IMR-90 (cell line): ENCODE measurements around the gene FRK. TPM values are rescaled to one million over a fixed set of nuclear protein-coding genes. Genes with fewer than 3 reads are reported as not detected.

Experiments used
- ATAC-seq: fragments of 200-7000 bp; cut with Tn5 transposase; 2 replicates; pipeline ENCODE4 v1.9.1; 2020; ENCODE audit warnings: low read depth, mild to moderate bottlenecking, moderate library complexity
- BruUV-seq: library from RNA; stranded (reverse); fragments of 400-500 nt; replicated peaks from 2 replicates; lab custom pipeline; 2021; lab: Mats Ljungman, UMichigan
- CTCF ChIA-PET: fragments of 300-600 bp; formaldehyde crosslinking; extraction: SDS; loops from one replicate; lab custom pipeline; 2021; ENCODE audit warnings: antibody characterized with exemption; lab: Yijun Ruan, JAX
- POLR2A ChIA-PET: fragments of 300-600 bp; sonication (Branson Sonifier 250); formaldehyde crosslinking; loops from one replicate; lab custom pipeline; 2022; ENCODE audit warnings: antibody characterized with exemption; ENCODE audit not compliant: unreplicated experiment; lab: Charles Lee
- DNase-seq: peaks from one replicate; pipeline ENCODE4 v3.0.0; 2013
- H2AFZ ChIP-seq: replicated peaks from 2 replicates; pipeline ENCODE3; 2013; ENCODE audit warnings: low read length, mild to moderate bottlenecking; ENCODE audit not compliant: poor library complexity
- H2AK5ac ChIP-seq: 2 replicates; pipeline ENCODE4 v1.6.1; 2013; ENCODE audit warnings: low read depth, low read length, inconsistent platforms
- H2AK9ac ChIP-seq: replicated peaks from 2 replicates; pipeline ENCODE3; 2013; ENCODE audit warnings: mild to moderate bottlenecking, low read depth, low read length, moderate library complexity; ENCODE audit not compliant: poor library complexity
- H2BK120ac ChIP-seq: 2 replicates; pipeline ENCODE4 v1.6.1; 2013; ENCODE audit warnings: low read depth, low read length, inconsistent platforms
- H2BK15ac ChIP-seq: 3 replicates; pipeline ENCODE4 v1.6.1; 2013; ENCODE audit warnings: low read depth, low read length, inconsistent platforms
- H2BK20ac ChIP-seq: 2 replicates; pipeline ENCODE4 v1.6.1; 2013; ENCODE audit warnings: low read depth, mild to moderate bottlenecking, inconsistent platforms, low read length, moderate library complexity
- H2BK5ac ChIP-seq: 2 replicates; pipeline ENCODE4 v1.6.1; 2013; ENCODE audit warnings: mild to moderate bottlenecking, low read depth, low read length, inconsistent platforms; ENCODE audit not compliant: poor library complexity, severe bottlenecking
- H3K14ac ChIP-seq: replicated peaks from 2 replicates; pipeline ENCODE4 v1.6.1; 2013; ENCODE audit warnings: low read depth, low read length, inconsistent platforms
- H3K18ac ChIP-seq: 2 replicates; pipeline ENCODE4 v1.6.1; 2013; ENCODE audit warnings: low read depth, low read length, control low read depth
- H3K23ac ChIP-seq: 2 replicates; pipeline ENCODE4 v1.6.1; 2013; ENCODE audit warnings: low read depth, low read length, inconsistent platforms
- H3K27ac ChIP-seq: 2 replicates; pipeline ENCODE4 v1.5.1; 2013; ENCODE audit warnings: mild to moderate bottlenecking, control low read depth, low read length; ENCODE audit not compliant: insufficient read depth
- H3K27me3 ChIP-seq: 2 replicates; pipeline ENCODE4 v1.6.1; 2013; ENCODE audit warnings: low read length; ENCODE audit not compliant: control insufficient read depth, insufficient read depth
- H3K36me3 ChIP-seq: 2 replicates; pipeline ENCODE4 v1.6.1; 2013; ENCODE audit warnings: low read length, mixed read lengths; ENCODE audit not compliant: control insufficient read depth, insufficient read depth
- H3K4ac ChIP-seq: 2 replicates; pipeline ENCODE4 v1.6.1; 2013; ENCODE audit warnings: low read depth, low read length, inconsistent platforms
- H3K4me1 ChIP-seq: 2 replicates; pipeline ENCODE4 v1.6.1; 2013; ENCODE audit warnings: low read length, mixed read lengths; ENCODE audit not compliant: control insufficient read depth, insufficient read depth
- H3K4me2 ChIP-seq: 2 replicates; pipeline ENCODE4 v1.6.1; 2013; ENCODE audit warnings: low read depth, mild to moderate bottlenecking, control low read depth, low read length, moderate library complexity
- H3K4me3 ChIP-seq: 2 replicates; pipeline ENCODE4 v1.5.1; 2013; ENCODE audit warnings: low read depth, mild to moderate bottlenecking, control low read depth, low read length, moderate library complexity; ENCODE audit not compliant: insufficient read depth
- H3K56ac ChIP-seq: 2 replicates; pipeline ENCODE4 v1.6.1; 2013; ENCODE audit warnings: low read length, inconsistent platforms; ENCODE audit not compliant: insufficient read depth; ENCODE audit errors: extremely low read depth
- H3K79me1 ChIP-seq, 2 experiments: 2 replicates each; pipeline ENCODE4 v1.6.1; 2013; ENCODE audit warnings: low read length in 2 of 2, inconsistent platforms in 1 of 2, low read depth in 1 of 2
- H3K9ac ChIP-seq: 2 replicates; pipeline ENCODE4 v1.6.1; 2013; ENCODE audit warnings: low read depth, low read length, control low read depth
- H3K9me1 ChIP-seq: 2 replicates; pipeline ENCODE4 v1.6.1; 2013; ENCODE audit warnings: low read length, inconsistent platforms; ENCODE audit not compliant: insufficient read depth
- H3K9me3 ChIP-seq: 2 replicates; pipeline ENCODE4 v1.6.1; 2013; ENCODE audit warnings: low read length; ENCODE audit not compliant: control insufficient read depth, insufficient read depth
- H4K20me1 ChIP-seq: 2 replicates; pipeline ENCODE4 v1.6.1; 2013; ENCODE audit warnings: low read length, inconsistent platforms; ENCODE audit not compliant: insufficient read depth
- H4K5ac ChIP-seq: 2 replicates; pipeline ENCODE4 v1.6.1; 2013; ENCODE audit warnings: mild to moderate bottlenecking, low read depth, low read length, control low read depth
- H4K8ac ChIP-seq, 2 experiments: 2 replicates each; pipeline ENCODE4 v1.6.1; 2013; ENCODE audit warnings: low read depth in 2 of 2, low read length in 2 of 2, control low read depth in 1 of 2, inconsistent platforms in 1 of 2
- H4K91ac ChIP-seq: 2 replicates; pipeline ENCODE4 v1.6.1; 2013; ENCODE audit warnings: low read depth, low read length, inconsistent platforms; ENCODE audit not compliant: insufficient read depth
- BHLHE40 ChIP-seq: fragments of 150-350 bp; IDR thresholded peaks from 2 replicates; pipeline ENCODE4 v1.6.1; 2016; ENCODE audit warnings: mild to moderate bottlenecking, low read depth, low read length
- FOS ChIP-seq: fragments of 150-350 bp; IDR thresholded peaks from 2 replicates; pipeline ENCODE4 v1.6.1; 2016; ENCODE audit warnings: low read depth, low read length
- MXI1 ChIP-seq: IDR thresholded peaks from 2 replicates; pipeline ENCODE4 v1.6.1; 2012; ENCODE audit warnings: low read depth, mild to moderate bottlenecking, low read length, moderate library complexity, borderline replicate concordance
- POLR2A ChIP-seq: IDR thresholded peaks from 2 replicates; pipeline ENCODE4 v1.6.1; 2012; ENCODE audit warnings: mild to moderate bottlenecking, low read depth, low read length
- dilution Hi-C: fragments of 300-500 bp; cut with HindIII; formaldehyde crosslinking; loops from one replicate; pipeline ENCODE4 v1.14.3; 2018; ENCODE audit warnings: low sequenced_read_pairs; ENCODE audit not compliant: unreplicated experiment
- in situ Hi-C: fragments of 300-500 bp; cut with MboI; formaldehyde crosslinking; loops from 3 replicates; pipeline ENCODE4 v1.14.3; 2019; ENCODE audit warnings: low sequenced_read_pairs, inconsistent platforms, mixed read lengths
- intact Hi-C: fragments of 100-400 bp; cut with micrococcal nuclease; formaldehyde crosslinking; loops from 2 replicates; pipeline ENCODE4 v1.10.0; 2022
- polyA plus RNA-seq, 3 experiments: library from polyadenylated mRNA; depleted of rRNA; stranded (reverse); fragments of >200 nt; gene quantifications; 2 replicates each; pipeline ENCODE4 v1.2.3, GENCODE V29; 2012; ENCODE audit warnings: low replicate concordance in 1 of 3
- total RNA-seq: library from RNA; depleted of rRNA; stranded (reverse); fragments of >200 nt; gene quantifications from 2 replicates; pipeline ENCODE4 v1.2.3, GENCODE V29; 2012
- TF ChIP-seq, protein P1 (sequence below): fragments of 150-350 bp; IDR thresholded peaks from 2 replicates; pipeline ENCODE4 v1.6.1; 2017; ENCODE audit warnings: mild to moderate bottlenecking, antibody characterized with exemption, low read length, low read depth
- TF ChIP-seq, protein P2 (sequence below): conservative IDR thresholded peaks from 2 replicates; pipeline ENCODE4 v1.5.1; 2012; ENCODE audit warnings: mild to moderate bottlenecking, low read depth, low read length, improper control_type of control experiment

FRK gene
- total and polyA plus RNA-seq, 2 of the 4 experiments (the other 2 are of a cell fraction), result under 0.01 to 0.02 TPM

DNA sequence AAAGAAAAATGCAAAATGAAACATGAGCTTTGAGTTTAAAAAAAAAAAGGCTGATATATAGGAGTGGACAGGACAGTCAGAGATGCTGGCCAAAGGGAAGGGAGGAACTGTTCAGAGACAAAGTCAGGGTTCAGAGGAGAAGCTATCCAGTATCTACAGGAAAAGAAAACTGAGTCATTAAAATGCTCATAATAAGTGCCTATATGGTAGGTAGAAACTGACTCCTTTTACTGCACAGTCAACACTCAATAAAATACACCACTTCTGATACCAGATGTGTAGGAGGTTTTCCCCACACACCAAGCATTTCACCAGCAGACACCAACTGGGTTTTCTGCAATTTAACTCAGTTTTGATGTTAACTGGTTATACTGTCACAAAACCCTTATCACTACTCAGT is 32.9 kb downstream of the FRK start:
- Histone ChIP-seq H4K5ac (no peak overlapping the region), H3K14ac (no peak overlapping the region), H3K9ac (no peak overlapping the region), H2BK20ac (no peak overlapping the region), H3K9me3 (no peaks in the 10 kb centered on the region), H3K4ac (no peak overlapping the region), H3K4me3 (no peak overlapping the region), H2AK9ac (no peak overlapping the region), H2BK120ac (no peak overlapping the region), H3K79me1 (no peaks in the 10 kb centered on the region), H2BK5ac (no peak overlapping the region), H2AFZ (no peak overlapping the region), H3K56ac (no peak overlapping the region), H2AK5ac (no peak overlapping the region), H4K8ac (no peak overlapping the region), H2BK15ac (no peak overlapping the region), H3K27me3 (no peaks in the 10 kb centered on the region), H3K9me1 (no peaks in the 10 kb centered on the region), H3K4me1 (no peaks in the 10 kb centered on the region), H3K18ac (no peak overlapping the region), H4K20me1 (no peaks in the 10 kb centered on the region), H3K36me3 (no peaks in the 10 kb centered on the region), H3K23ac (no peak overlapping the region), H3K4me2 (no peak overlapping the region), H3K27ac (no peak overlapping the region), H4K91ac (no peak overlapping the region)
- TF ChIP-seq, protein P1, sequence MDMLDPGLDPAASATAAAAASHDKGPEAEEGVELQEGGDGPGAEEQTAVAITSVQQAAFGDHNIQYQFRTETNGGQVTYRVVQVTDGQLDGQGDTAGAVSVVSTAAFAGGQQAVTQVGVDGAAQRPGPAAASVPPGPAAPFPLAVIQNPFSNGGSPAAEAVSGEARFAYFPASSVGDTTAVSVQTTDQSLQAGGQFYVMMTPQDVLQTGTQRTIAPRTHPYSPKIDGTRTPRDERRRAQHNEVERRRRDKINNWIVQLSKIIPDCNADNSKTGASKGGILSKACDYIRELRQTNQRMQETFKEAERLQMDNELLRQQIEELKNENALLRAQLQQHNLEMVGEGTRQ, result no peak
- TF ChIP-seq POLR2A (no peak), MXI1 (no peak), BHLHE40 (no peak), FOS (no peak)
- TF ChIP-seq, protein P2, sequence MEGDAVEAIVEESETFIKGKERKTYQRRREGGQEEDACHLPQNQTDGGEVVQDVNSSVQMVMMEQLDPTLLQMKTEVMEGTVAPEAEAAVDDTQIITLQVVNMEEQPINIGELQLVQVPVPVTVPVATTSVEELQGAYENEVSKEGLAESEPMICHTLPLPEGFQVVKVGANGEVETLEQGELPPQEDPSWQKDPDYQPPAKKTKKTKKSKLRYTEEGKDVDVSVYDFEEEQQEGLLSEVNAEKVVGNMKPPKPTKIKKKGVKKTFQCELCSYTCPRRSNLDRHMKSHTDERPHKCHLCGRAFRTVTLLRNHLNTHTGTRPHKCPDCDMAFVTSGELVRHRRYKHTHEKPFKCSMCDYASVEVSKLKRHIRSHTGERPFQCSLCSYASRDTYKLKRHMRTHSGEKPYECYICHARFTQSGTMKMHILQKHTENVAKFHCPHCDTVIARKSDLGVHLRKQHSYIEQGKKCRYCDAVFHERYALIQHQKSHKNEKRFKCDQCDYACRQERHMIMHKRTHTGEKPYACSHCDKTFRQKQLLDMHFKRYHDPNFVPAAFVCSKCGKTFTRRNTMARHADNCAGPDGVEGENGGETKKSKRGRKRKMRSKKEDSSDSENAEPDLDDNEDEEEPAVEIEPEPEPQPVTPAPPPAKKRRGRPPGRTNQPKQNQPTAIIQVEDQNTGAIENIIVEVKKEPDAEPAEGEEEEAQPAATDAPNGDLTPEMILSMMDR, result no peak
- ATAC-seq (no peak; the same call in 1 of the 2 replicates), DNase-seq (no peak)
- BruUV-seq, result no TSS peak
- dilution Hi-C loops, result no loop called here
- POLR2A ChIA-PET, result no interaction called here
- in situ Hi-C loops, result no loop called here
- intact Hi-C loops, result no loop called here
- CTCF ChIA-PET, result no interaction called here
